Esophagus muscularis mucosa (tissue), 4 donors: ENCODE data around the gene NPC1.
"Not testable (repeated sequence)": the region's sequence is repeated elsewhere in the genome, so short reads cannot be mapped to it uniquely, and the experiment has no call there.

Source experiments
- CTCF ChIP-seq, 3 experiments: fragments of 200-600 bp in 2 of 3; fragments of 450-650 bp in 1 of 3; sonication (generic) in 2 of 3; IDR thresholded peaks; one replicate each; pipeline ENCODE4 v1.5.1; 2017 to 2019; ENCODE audit warnings: antibody characterized with exemption in 3 of 3, mild to moderate bottlenecking in 2 of 3, moderate library complexity in 1 of 3
- EP300 ChIP-seq: sonication (generic); formaldehyde crosslinking; IDR thresholded peaks from one replicate; pipeline ENCODE4 v1.6.1; 2017; ENCODE audit warnings: antibody characterized with exemption
- POLR2A ChIP-seq: fragments of 450-650 bp; IDR thresholded peaks from one replicate; pipeline ENCODE4 v1.6.1; 2017; ENCODE audit warnings: antibody characterized with exemption, moderate library complexity, mild to moderate bottlenecking, low read depth
- POLR2AphosphoS5 ChIP-seq, 2 donors: sonication (generic); formaldehyde crosslinking; IDR thresholded peaks; one replicate each; pipeline ENCODE4 v1.6.1; 2017; ENCODE audit warnings: antibody characterized with exemption in 2 of 2

- not testable (repeated sequence) for TF ChIP-seq CTCF (IDR thresholded peaks at IDR 0.05); EP300; POLR2AphosphoS5 (IDR thresholded peaks at IDR 0.05); POLR2A
These were observed 75.4 kb downstream of the NPC1 start for GRCh38 chr18:23510923-23511322.
